ENCODE data around the gene CYB5D1. TPM values are rescaled to one million over a fixed set of nuclear protein-coding genes. Genes with fewer than 3 reads are reported as not detected.

The CYB5D1 gene
- total and polyA plus RNA-seq, 3 donors from 2014 or later = 9.9 to 12.8 (median 10.1) TPM

- peaks cover 10% of the 10 kb centered on the region for H3K4me1 ChIP-seq
- no peaks in the 10 kb centered on the region for H3K9me3 ChIP-seq
- H3K4me3 ChIP-seq = no peak overlapping the region
- WGBS, 2 donors = 85 to 88% methylated on average over 7 to 12 of the region's 12 CpGs
- DNase-seq = no peak
- H3K27me3 ChIP-seq = no peaks in the 10 kb centered on the region
- TF ChIP-seq CTCF (IDR thresholded peaks at IDR 0.05) = no peak
- no peak for TF ChIP-seq POLR2A (IDR thresholded peaks at IDR 0.05)
- no peaks in the 10 kb centered on the region for H3K36me3 ChIP-seq (ENCODE audit: low read depth, missing control alignments)
- peak overlapping the region in 1 of 2 donors; percentile 6 for H3K27ac ChIP-seq
- intact Hi-C loops (cut with DNase I; ENCODE audit: low total_unique reads) = no loop called here
These were observed 7.9 kb upstream of the CYB5D1 start for GRCh38 chr17:7849751-7850504.

GRCh38 chr17:7850701-7851437, 6.9 kb upstream of the CYB5D1 start:
- Histone ChIP-seq H3K36me3 (ENCODE audit: low read depth, missing control alignments) (no peaks in the 10 kb centered on the region), H3K4me3 (no peak overlapping the region), H3K9me3 (no peaks in the 10 kb centered on the region), H3K27me3 (no peaks in the 10 kb centered on the region), H3K27ac (no peak overlapping the region), H3K4me1 (peaks cover 11% of the 10 kb centered on the region)
- no peak for DNase-seq
- intact Hi-C loops (cut with DNase I; ENCODE audit: low total_unique reads) = no loop called here
- 69 to 74% methylated on average over 13 to 17 of the region's 17 CpGs for WGBS, 2 donors
- TF ChIP-seq CTCF (IDR thresholded peaks at IDR 0.05) = no peak
- no peak for TF ChIP-seq POLR2A (IDR thresholded peaks at IDR 0.05)

DNA sequence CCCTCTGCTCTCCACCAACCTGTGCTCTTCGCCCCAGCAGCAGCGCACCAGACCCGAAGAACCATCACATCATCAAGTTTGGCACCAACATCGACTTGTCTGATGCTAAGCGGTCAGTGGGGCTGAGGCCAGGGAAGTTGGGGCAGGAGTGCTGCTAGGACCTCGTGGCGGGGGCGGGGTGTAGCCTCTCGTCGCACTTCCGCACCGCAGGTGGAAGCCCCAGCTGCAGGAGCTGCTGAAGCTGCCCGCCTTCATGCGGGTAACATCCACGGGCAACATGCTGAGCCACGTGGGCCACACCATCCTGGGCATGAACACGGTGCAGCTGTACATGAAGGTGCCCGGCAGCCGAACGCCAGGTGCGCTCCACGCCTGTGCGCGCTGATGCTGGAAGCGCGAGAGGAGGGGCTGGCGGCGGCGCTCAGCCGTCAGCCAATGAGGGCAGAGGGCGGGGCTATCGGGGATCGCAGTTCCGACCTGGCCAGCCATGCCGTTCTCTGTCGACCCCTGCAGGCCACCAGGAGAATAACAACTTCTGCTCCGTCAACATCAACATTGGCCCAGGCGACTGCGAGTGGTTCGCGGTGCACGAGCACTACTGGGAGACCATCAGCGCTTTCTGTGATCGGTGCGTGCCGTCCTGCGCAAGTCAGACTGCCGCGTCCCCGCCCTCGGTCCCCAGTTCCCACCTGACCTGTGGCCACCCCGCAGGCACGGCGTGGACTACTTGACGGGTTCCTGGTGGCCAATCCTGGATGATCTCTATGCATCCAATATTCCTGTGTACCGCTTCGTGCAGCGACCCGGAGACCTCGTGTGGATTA, 6.2 kb upstream of the CYB5D1 start:
- peak; percentile 94 for DNase-seq
- TF ChIP-seq CTCF (IDR thresholded peaks at IDR 0.05) = peak; percentile 99 to 100 (median 99)
- no peak for TF ChIP-seq POLR2A (IDR thresholded peaks at IDR 0.05)
- Histone ChIP-seq H3K4me3 (peak overlapping the region in 1 of 2 donors; percentile 8), H3K27me3 (no peaks in the 10 kb centered on the region), H3K9me3 (no peaks in the 10 kb centered on the region), H3K36me3 (ENCODE audit: low read depth, missing control alignments) (no peaks in the 10 kb centered on the region), H3K27ac (no peak overlapping the region), H3K4me1 (peaks cover 18% of the 10 kb centered on the region)
- WGBS, 2 donors = 23 to 43% methylated on average over 6 to 54 of the region's 60 CpGs
- intact Hi-C loops (cut with DNase I; ENCODE audit: low total_unique reads) = no loop called here

- Histone ChIP-seq H3K27ac (no peak overlapping the region), H3K27me3 (no peaks in the 10 kb centered on the region), H3K4me3 (peak overlapping the region in 1 of 2 donors; percentile 8), H3K36me3 (ENCODE audit: low read depth, missing control alignments) (no peaks in the 10 kb centered on the region), H3K9me3 (no peaks in the 10 kb centered on the region), H3K4me1 (peaks cover 18% of the 10 kb centered on the region)
- 52 to 61% methylated on average over 15 to 20 of the region's 20 CpGs for WGBS, 2 donors
- TF ChIP-seq POLR2A (IDR thresholded peaks at IDR 0.05) (no peak), CTCF (IDR thresholded peaks at IDR 0.05) (no peak)
- no peak for DNase-seq
- intact Hi-C loops (cut with DNase I; ENCODE audit: low total_unique reads) = no loop called here
These were observed 5.5 kb upstream of the CYB5D1 start for GRCh38 chr17:7852262-7852670.
